ENCODE data around the gene CIRBP. TPM values are rescaled to one million over a fixed set of nuclear protein-coding genes. Genes with fewer than 3 reads are reported as not detected.
A peak's percentile ranks its signal among the peaks of the same experiment; 100 is the strongest.
"Not testable (repeated sequence)": the region's sequence is repeated elsewhere in the genome, so short reads cannot be mapped to it uniquely, and the experiment has no call there.

Gene CIRBP
- total RNA-seq, 1 donor from 2014 or later: 421 TPM

GRCh38 chr19:1302533-1303239 is 33.6 kb downstream of the CIRBP start:
- Mint-ChIP-seq H3K4me3 (peak overlapping the region; percentile 5), H3K27ac (ENCODE audit: unreplicated experiment) (peak overlapping the region; percentile 93), H3K9me3 (no peaks in the 10 kb centered on the region), H3K36me3 (ENCODE audit: low read depth) (no peaks in the 10 kb centered on the region), H3K27me3 (ENCODE audit: low read depth) (no peaks in the 10 kb centered on the region), H3K4me1 (peaks cover 6% of the 10 kb centered on the region)
- peak; percentile 46 for DNase-seq (ENCODE audit: low read depth, low spot score)
- TF ChIP-seq, protein P1, sequence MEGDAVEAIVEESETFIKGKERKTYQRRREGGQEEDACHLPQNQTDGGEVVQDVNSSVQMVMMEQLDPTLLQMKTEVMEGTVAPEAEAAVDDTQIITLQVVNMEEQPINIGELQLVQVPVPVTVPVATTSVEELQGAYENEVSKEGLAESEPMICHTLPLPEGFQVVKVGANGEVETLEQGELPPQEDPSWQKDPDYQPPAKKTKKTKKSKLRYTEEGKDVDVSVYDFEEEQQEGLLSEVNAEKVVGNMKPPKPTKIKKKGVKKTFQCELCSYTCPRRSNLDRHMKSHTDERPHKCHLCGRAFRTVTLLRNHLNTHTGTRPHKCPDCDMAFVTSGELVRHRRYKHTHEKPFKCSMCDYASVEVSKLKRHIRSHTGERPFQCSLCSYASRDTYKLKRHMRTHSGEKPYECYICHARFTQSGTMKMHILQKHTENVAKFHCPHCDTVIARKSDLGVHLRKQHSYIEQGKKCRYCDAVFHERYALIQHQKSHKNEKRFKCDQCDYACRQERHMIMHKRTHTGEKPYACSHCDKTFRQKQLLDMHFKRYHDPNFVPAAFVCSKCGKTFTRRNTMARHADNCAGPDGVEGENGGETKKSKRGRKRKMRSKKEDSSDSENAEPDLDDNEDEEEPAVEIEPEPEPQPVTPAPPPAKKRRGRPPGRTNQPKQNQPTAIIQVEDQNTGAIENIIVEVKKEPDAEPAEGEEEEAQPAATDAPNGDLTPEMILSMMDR (conservative IDR thresholded peaks at IDR 0.05): no peak

DNA sequence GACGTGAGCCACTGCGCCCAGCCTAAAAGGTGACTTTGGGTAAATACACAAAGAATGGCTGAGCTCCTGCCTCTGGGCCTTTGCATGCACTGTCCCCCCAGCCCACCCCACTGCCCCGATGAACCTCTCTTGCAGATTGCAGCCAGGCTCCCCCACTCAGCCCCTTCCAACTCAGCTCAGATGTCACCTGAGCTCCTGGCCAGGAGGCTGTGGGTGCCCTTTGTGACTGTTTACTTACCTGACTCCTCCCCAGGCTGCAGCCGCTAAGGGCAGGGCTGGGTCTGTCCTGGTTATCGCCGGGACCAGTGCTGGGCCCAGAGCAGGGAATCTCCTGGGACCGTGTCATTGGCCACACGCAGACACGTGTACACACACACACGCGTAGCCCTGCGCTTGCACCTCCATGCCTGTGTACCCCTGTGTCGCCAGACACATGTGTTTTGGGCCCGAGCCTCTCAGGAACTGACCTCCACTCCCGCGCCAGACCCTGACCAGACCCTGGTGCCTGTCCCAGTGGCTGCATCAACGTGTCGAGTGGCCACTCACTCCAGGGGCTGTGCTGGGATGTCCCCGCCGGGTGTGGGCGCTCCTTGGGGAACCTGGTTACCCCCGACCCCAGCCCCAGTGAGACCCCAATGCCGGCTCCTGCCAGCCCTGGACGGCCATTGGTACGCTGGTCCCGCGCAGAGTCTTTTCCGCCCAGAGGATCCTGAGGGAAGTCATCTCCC is 35.2 kb downstream of the CIRBP start:
- Mint-ChIP-seq H3K27me3 (ENCODE audit: low read depth) (no peaks in the 10 kb centered on the region), H3K4me1 (peaks cover 6% of the 10 kb centered on the region)
- TF ChIP-seq, protein P1 (conservative IDR thresholded peaks at IDR 0.05): no peak

GRCh38 chr19:1305354-1305753 is 36.2 kb downstream of the CIRBP start:
- DNase-seq (ENCODE audit: low read depth, low spot score); H3K4me1 Mint-ChIP-seq; H3K4me3 Mint-ChIP-seq; H3K36me3 Mint-ChIP-seq (ENCODE audit: low read depth); H3K27ac Mint-ChIP-seq (ENCODE audit: unreplicated experiment); H3K27me3 Mint-ChIP-seq (ENCODE audit: low read depth); H3K9me3 Mint-ChIP-seq: not testable (repeated sequence)

More for the DNA sequence above, 35.2 kb downstream of the CIRBP start:
- Mint-ChIP-seq H3K36me3 (ENCODE audit: low read depth) (no peaks in the 10 kb centered on the region), H3K27ac (ENCODE audit: unreplicated experiment) (no peak overlapping the region), H3K9me3 (no peaks in the 10 kb centered on the region), H3K4me3 (no peak overlapping the region)
- DNase-seq (ENCODE audit: low read depth, low spot score): no peak

- Mint-ChIP-seq H3K36me3 (ENCODE audit: low read depth) (no peaks in the 10 kb centered on the region), H3K4me3 (no peak overlapping the region), H3K27me3 (ENCODE audit: low read depth) (no peaks in the 10 kb centered on the region), H3K27ac (ENCODE audit: unreplicated experiment) (no peak overlapping the region), H3K4me1 (peaks cover 6% of the 10 kb centered on the region), H3K9me3 (no peaks in the 10 kb centered on the region)
- TF ChIP-seq, protein P1 (conservative IDR thresholded peaks at IDR 0.05): no peak
- DNase-seq (ENCODE audit: low read depth, low spot score): no peak
Observed at GRCh38 chr19:1307320-1307719, 38.2 kb downstream of the CIRBP start.

- Mint-ChIP-seq H3K27me3 (ENCODE audit: low read depth) (no peaks in the 10 kb centered on the region), H3K36me3 (ENCODE audit: low read depth) (no peaks in the 10 kb centered on the region), H3K27ac (ENCODE audit: unreplicated experiment) (no peak overlapping the region), H3K4me3 (no peak overlapping the region), H3K9me3 (no peaks in the 10 kb centered on the region), H3K4me1 (peaks cover 4% of the 10 kb centered on the region)
- DNase-seq (ENCODE audit: low read depth, low spot score): no peak
- TF ChIP-seq, protein P1 (conservative IDR thresholded peaks at IDR 0.05): no peak
Observed at GRCh38 chr19:1307755-1308303, 38.7 kb downstream of the CIRBP start.

DNA sequence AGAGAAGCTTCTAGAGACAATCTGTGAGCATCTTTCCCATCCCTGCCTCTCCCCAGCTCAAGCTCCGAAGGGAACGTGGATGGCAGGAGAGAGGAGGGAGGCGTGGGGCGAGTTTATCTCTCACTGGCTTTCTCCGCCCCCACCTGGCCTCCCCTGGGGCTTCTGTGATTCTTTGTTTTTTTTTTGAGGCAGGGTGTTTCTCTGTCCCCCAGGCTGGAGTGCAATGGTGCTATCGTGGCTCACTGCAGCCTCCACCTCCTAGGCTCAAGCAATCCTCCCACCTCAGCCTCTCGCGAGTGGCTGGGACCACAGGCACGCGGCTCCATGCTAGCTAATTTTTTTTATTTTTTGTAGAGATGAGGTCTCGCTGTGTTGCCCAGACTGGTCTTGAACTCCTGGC is 39.6 kb downstream of the CIRBP start:
- H3K27ac Mint-ChIP-seq (ENCODE audit: unreplicated experiment): no peak overlapping the region
- H3K9me3 Mint-ChIP-seq: no peaks in the 10 kb centered on the region
- H3K4me3 Mint-ChIP-seq: no peak overlapping the region
- H3K4me1 Mint-ChIP-seq: no peaks in the 10 kb centered on the region
- H3K27me3 Mint-ChIP-seq (ENCODE audit: low read depth): no peaks in the 10 kb centered on the region
- H3K36me3 Mint-ChIP-seq (ENCODE audit: low read depth): no peaks in the 10 kb centered on the region
- no peak for DNase-seq (ENCODE audit: low read depth, low spot score)
- TF ChIP-seq, protein P1 (conservative IDR thresholded peaks at IDR 0.05): no peak

Measured in neural crest cell (in vitro differentiated cells).